Measurements from ENCODE around the gene RBPJL. TPM values are rescaled to one million over a fixed set of nuclear protein-coding genes. Genes with fewer than 3 reads are reported as not detected.

The RBPJL gene
- total RNA-seq, 4 donors from 2014 or later = not detected

- DNase-seq = no peak
- Histone ChIP-seq H3K36me3 (no peaks in the 10 kb centered on the region), H3K27ac (no peak overlapping the region), H3K4me1 (peaks cover 0 to 10% (median 2%) of the 10 kb centered on the region in 4 donors), H3K27me3 (peaks cover 39% of the 10 kb centered on the region), H3K9me3 (no peaks in the 10 kb centered on the region), H3K4me3 (no peak overlapping the region)
- intact Hi-C loops (cut with DNase I; ENCODE audit: low total_unique reads) (no loop called here), in situ Hi-C loops (cut with MboI; ENCODE audit: low pct_ligation_motif_present in 1 of 4, low pct_unique_long_range_greater_than_20kb in 1 of 4, low sequenced_read_pairs in 3 of 4) (loop anchor here in 1 of 4 donors (25.0 kb wide), 2 partner anchors 133 to 458 kb away; no protein-coding TSS in a partner anchor)
- WGBS, 2 donors (ENCODE audit: low coverage in 1 of 2) = 79 to 92% methylated on average over 7 to 47 of the region's 47 CpGs
- TF ChIP-seq CTCF (IDR thresholded peaks at IDR 0.05) = no peak
- TF ChIP-seq POLR2A (IDR thresholded peaks at IDR 0.05) = no peak
- no peak for TF ChIP-seq EP300 (IDR thresholded peaks at IDR 0.05; ENCODE audit: low read depth)
- no peak for TF ChIP-seq POLR2AphosphoS5 (IDR thresholded peaks at IDR 0.05)
These were observed 2.8 kb upstream of the RBPJL start for GRCh38 chr20:45303586-45304463.

GRCh38 chr20:45304464-45304999, 2.1 kb upstream of the RBPJL start:
- DNase-seq = no peak
- Histone ChIP-seq H3K9me3 (no peaks in the 10 kb centered on the region), H3K27me3 (peaks cover 39% of the 10 kb centered on the region), H3K4me3 (no peak overlapping the region), H3K4me1 (peaks cover 0 to 10% (median 2%) of the 10 kb centered on the region in 4 donors), H3K27ac (no peak overlapping the region), H3K36me3 (no peaks in the 10 kb centered on the region)
- intact Hi-C loops (cut with DNase I; ENCODE audit: low total_unique reads) (no loop called here), in situ Hi-C loops (cut with MboI; ENCODE audit: low pct_ligation_motif_present in 1 of 4, low pct_unique_long_range_greater_than_20kb in 1 of 4, low sequenced_read_pairs in 3 of 4) (loop anchor here in 1 of 4 donors (25.0 kb wide), 2 partner anchors 133 to 458 kb away; no protein-coding TSS in a partner anchor)
- no peak for TF ChIP-seq EP300 (IDR thresholded peaks at IDR 0.05; ENCODE audit: low read depth)
- TF ChIP-seq CTCF (IDR thresholded peaks at IDR 0.05) = no peak
- TF ChIP-seq POLR2A (IDR thresholded peaks at IDR 0.05) = no peak
- no peak for TF ChIP-seq POLR2AphosphoS5 (IDR thresholded peaks at IDR 0.05)
- WGBS, 2 donors (ENCODE audit: low coverage in 1 of 2) = 0 to 82% methylated on average over 1 to 40 of the region's 43 CpGs

- in situ Hi-C loops (cut with MboI; ENCODE audit: low pct_ligation_motif_present in 1 of 4, low pct_unique_long_range_greater_than_20kb in 1 of 4, low sequenced_read_pairs in 3 of 4) (loop anchor here in 1 of 4 donors (25.0 kb wide), 2 partner anchors 132 to 457 kb away; no protein-coding TSS in a partner anchor), intact Hi-C loops (cut with DNase I; ENCODE audit: low total_unique reads) (no loop called here)
- no peak for DNase-seq
- H3K36me3 ChIP-seq = no peaks in the 10 kb centered on the region
- H3K27me3 ChIP-seq = peaks cover 39% of the 10 kb centered on the region
- no peaks in the 10 kb centered on the region for H3K9me3 ChIP-seq
- peaks cover 0 to 10% (median 2%) of the 10 kb centered on the region in 4 donors for H3K4me1 ChIP-seq
- TF ChIP-seq CTCF (IDR thresholded peaks at IDR 0.05) = no peak
- no peak for TF ChIP-seq POLR2AphosphoS5 (IDR thresholded peaks at IDR 0.05)
- no peak for TF ChIP-seq EP300 (IDR thresholded peaks at IDR 0.05; ENCODE audit: low read depth)
- no peak for TF ChIP-seq POLR2A (IDR thresholded peaks at IDR 0.05)
- WGBS, 2 donors (ENCODE audit: low coverage in 1 of 2) = 78% methylated on average over 4 of the region's 4 CpGs; no CpG with 5 or more reads in 1 of the 2 donors
- H3K27ac ChIP-seq = no peak overlapping the region
- no peak overlapping the region for H3K4me3 ChIP-seq
These were observed 1.4 kb upstream of the RBPJL start for GRCh38 chr20:45305262-45305661.

GRCh38 chr20:45307076-45307640, 518 bp downstream of the RBPJL start:
- Histone ChIP-seq H3K36me3 (no peaks in the 10 kb centered on the region), H3K9me3 (no peaks in the 10 kb centered on the region), H3K27ac (no peak overlapping the region), H3K27me3 (peaks cover 50% of the 10 kb centered on the region), H3K4me1 (peaks cover 0 to 17% (median 5%) of the 10 kb centered on the region in 4 donors), H3K4me3 (no peak overlapping the region)
- intact Hi-C loops (cut with DNase I; ENCODE audit: low total_unique reads) = no loop called here
- in situ Hi-C loops (cut with MboI; ENCODE audit: low pct_ligation_motif_present in 1 of 4, low pct_unique_long_range_greater_than_20kb in 1 of 4, low sequenced_read_pairs in 3 of 4) = loop anchor here in 1 of 4 donors (25.0 kb wide), 2 partner anchors 130 to 455 kb away; no protein-coding TSS in a partner anchor
- no peak for DNase-seq
- 61% methylated on average over 16 of the region's 16 CpGs; no CpG with 5 or more reads in 1 of the 2 donors for WGBS, 2 donors (ENCODE audit: low coverage in 1 of 2)
- TF ChIP-seq EP300 (IDR thresholded peaks at IDR 0.05; ENCODE audit: low read depth) (no peak), CTCF (IDR thresholded peaks at IDR 0.05) (no peak), POLR2AphosphoS5 (IDR thresholded peaks at IDR 0.05) (no peak), POLR2A (IDR thresholded peaks at IDR 0.05) (no peak)
